GM11168 (cell line): ENCODE measurements around the gene GLRA1.
"Not testable (repeated sequence)": the region's sequence is repeated elsewhere in the genome, so short reads cannot be mapped to it uniquely, and the experiment has no call there.

ENCODE experiments used
- in situ Hi-C: fragments of 300-500 bp; cut with MboI; formaldehyde crosslinking; loops from one replicate; pipeline ENCODE4 v1.12.0; 2022; ENCODE audit warnings: low sequenced_read_pairs; ENCODE audit not compliant: unreplicated experiment

Gene GLRA1

GRCh38 chr5:151921916-151922315 is 2.7 kb downstream of the GLRA1 start:
- in situ Hi-C loops, result no loop called here

- in situ Hi-C loops, result no loop called here
Observed at GRCh38 chr5:151917904-151918303, 6.7 kb downstream of the GLRA1 start.

- in situ Hi-C loops, result no loop called here
Observed at GRCh38 chr5:151913425-151913824, 11.2 kb downstream of the GLRA1 start.

- in situ Hi-C loops, result no loop called here
Observed at GRCh38 chr5:151912360-151912759, 12.3 kb downstream of the GLRA1 start.

GRCh38 chr5:151911011-151911410 is 13.6 kb downstream of the GLRA1 start:
- in situ Hi-C loops, result no loop called here

DNA sequence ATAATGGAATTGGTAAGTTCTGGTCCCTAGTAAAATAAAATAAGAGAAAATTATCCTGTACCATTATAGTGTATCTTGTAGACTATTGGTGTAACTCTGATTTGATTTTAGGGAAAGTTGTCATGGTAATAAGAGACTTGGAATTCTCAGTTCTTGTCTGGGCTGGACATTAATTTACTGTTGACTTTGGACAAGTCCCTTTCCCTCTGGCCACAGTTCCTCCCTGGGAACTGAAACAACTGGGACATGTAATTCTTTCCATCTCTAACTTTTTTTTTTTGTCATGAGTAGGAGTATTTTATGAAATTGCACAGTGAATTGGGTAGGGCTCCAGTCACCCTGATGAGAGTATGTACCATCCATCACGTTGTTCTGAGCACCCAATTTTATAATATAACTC is 15.0 kb downstream of the GLRA1 start:
- in situ Hi-C loops, result no loop called here

- in situ Hi-C loops, result no loop called here
Observed at GRCh38 chr5:151906246-151906645, 18.4 kb downstream of the GLRA1 start.

DNA sequence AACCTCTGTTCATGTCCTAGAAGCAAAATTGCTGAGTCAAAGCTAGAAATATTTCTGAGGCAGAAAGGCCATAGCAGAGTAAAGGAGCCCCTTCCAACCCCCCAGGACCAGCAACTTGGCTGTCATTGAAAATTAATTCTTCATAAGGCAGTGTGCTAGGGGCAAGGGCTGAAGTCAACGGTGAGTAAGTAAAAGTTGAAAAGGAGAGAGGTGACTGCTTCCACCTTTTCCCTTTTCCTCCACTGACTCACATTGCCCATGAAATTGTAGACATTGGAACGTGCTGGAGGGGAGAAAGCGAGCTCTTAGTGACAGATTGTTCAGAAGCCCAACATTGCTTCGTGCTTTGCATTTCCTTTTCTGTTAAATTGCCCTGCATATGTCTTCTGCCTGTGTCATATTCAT is 19.1 kb downstream of the GLRA1 start:
- in situ Hi-C loops, result no loop called here

- in situ Hi-C loops, result no loop called here
Observed at GRCh38 chr5:151904909-151905308, 19.7 kb downstream of the GLRA1 start.

GRCh38 chr5:151904127-151904526 is 20.5 kb downstream of the GLRA1 start:
- in situ Hi-C loops, result no loop called here

DNA sequence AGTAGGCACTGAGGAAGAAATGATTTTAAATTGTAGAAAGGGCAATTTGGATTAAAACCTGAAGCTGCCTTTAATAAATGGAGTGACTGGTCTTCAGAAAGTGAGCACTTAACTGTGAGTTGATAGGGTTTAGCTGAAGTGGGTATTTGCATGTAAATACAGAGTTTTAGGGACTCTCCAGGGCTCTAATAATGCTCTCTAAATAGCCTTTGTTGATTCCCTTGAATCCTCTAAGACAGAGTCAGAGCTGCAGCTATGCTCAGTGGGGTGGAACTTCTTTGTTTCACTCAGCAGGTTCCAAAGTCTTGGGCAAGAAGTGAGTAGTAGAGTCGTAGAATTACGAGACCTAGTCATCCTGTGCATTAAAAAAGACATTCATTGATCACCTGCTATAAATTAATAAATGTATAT is 21.4 kb downstream of the GLRA1 start:
- in situ Hi-C loops, result no loop called here

DNA sequence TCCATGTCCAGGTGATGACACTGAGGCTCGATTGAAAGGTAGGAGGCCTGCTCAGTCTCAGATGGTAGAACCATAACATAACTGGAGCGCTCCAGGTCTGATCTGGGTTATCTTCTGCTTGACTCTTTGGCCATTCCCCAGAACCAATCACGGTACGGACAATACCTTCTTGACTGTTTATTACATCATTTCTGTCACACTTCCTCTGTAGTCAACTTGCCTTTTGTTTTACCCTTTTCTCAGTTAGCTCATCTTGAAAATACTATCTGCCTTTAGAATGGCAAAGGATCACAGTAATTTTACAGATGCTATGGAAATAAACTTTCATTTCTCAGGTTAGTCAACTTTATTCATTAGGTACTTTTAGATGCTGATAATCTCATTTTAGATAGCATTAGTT is 22.4 kb downstream of the GLRA1 start:
- in situ Hi-C loops, result no loop called here

DNA sequence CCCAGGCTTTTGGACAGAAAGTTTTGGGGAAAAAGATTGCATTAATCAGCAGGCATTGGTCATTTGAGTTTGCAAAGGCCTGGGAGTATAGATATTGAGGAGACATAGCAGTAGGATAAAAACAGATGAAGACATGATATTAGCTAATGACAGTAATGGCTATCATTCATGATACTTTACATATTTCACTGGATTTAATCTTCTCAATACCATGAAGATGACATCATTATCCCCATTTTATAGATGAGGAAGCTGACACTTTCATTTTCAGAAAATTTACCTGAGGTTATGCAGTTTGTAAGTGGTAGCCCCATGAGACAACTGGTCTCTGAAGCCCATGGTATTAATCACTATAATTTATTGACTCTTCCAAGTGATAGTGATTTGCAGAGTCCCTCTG is 23.0 kb downstream of the GLRA1 start:
- in situ Hi-C loops, result no loop called here

DNA sequence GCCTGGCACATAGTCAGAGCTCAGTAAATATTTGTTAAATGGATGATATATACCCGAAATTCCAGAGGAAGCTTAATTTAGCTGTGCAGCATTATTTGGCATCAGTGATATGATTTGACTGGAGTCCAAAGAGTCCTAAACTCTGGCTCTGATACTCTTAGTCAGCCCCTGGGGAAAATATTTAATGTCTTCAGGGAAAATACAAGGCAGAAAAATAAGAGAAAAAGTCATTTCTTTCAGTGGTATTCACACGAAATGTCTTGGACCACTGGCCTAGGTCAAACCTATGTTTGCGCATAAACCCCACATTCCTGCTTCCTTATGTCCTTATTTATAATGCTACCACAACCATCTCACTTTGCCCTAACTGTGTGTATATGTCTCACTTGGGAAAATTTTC is 23.8 kb downstream of the GLRA1 start:
- in situ Hi-C loops, result no loop called here

DNA sequence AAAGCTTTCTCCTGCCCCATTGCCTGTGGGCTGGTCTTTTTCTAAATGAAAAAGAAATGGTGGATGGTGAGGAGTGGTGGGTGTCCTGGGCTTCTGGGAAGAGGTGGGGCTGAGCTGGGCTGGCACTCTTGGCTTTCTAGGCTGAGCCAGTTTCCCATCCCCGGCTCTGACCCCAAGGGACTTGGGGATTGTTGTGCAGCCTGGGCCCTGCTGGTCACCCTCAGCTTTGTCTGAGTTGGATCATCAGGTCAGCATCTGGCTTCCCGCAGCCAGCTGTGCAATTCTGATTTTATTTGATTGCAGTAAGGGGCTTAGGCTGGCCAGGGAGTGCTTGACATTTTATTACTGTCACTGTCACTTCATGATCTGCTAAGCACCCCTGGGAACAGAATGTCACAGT is 25.3 kb downstream of the GLRA1 start:
- in situ Hi-C loops, result no loop called here

DNA sequence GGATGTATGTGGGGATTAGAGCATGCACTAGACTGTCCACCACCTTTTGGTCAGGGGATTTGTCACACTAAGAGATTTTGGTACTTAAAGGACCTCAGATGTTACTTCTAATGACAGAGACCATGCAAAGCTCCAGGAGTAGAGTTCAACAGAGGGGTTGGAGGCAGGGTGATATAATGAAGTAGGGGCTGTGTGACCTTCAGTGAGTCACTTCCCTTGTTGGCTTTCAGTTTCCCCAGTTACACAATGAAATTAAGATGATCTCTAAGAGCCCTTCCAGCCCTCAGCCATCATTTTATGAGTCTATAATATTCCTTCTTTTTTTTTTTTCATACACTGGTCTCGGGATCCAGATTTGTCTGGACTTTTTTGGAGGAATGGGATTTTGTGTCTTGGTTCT is 26.8 kb downstream of the GLRA1 start:
- in situ Hi-C loops, result no loop called here

- in situ Hi-C loops, result no loop called here
Observed at GRCh38 chr5:151897020-151897552, 27.6 kb downstream of the GLRA1 start.

- in situ Hi-C loops, result no loop called here
Observed at GRCh38 chr5:151896031-151896691, 28.5 kb downstream of the GLRA1 start.

DNA sequence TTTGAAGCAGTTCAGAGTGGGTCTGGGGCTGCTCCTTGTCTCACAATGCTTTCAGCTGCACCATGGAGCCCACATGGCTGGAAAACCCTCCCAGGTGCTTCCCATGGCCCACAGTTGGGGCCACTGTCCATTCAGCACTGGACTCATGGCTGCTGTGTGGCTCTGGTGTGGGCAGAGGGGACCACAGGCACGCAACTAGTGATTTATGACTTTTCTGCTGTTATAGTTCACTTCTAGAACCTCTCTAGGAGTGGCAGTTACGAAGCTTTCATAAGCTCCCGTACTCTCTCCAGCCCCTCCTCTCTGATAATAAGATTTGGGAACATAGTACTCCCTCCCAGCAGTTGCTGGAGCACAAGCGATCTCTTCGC is 29.0 kb downstream of the GLRA1 start:
- in situ Hi-C loops, result no loop called here

DNA sequence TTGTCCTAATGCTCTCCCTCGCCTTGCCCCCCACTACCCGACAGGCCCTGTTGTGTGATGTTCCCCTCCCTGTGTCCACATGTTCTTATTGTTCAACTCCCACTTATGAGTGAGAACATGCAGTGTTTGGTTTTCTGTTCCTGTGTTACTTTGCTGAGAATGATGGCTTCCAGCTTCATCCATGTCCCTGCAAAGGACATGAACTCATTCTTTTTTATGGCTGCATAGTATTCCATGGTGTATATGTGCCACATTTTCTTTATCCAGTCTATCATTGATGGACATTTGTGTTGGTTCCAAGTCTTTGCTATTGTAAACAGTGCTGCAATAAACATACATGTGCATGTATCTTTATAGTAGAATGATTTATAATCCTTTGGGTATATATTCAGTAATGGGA is 31.2 kb downstream of the GLRA1 start:
- in situ Hi-C loops, result not testable (repeated sequence)

- in situ Hi-C loops, result no loop called here
Observed at GRCh38 chr5:151892393-151892792, 32.3 kb downstream of the GLRA1 start.

GRCh38 chr5:151890299-151890698 is 34.4 kb downstream of the GLRA1 start:
- in situ Hi-C loops, result no loop called here
